ENCODE results near the gene ADD1. TPM values are rescaled to one million over a fixed set of nuclear protein-coding genes. Genes with fewer than 3 reads are reported as not detected.

The ADD1 gene
- total and polyA plus RNA-seq, 2 of the 13 experiments (the other 11 are each of a cell fraction or from before 2014, with no cell fraction given) = 73.9 to 122 TPM

- TF ChIP-seq, protein P1, sequence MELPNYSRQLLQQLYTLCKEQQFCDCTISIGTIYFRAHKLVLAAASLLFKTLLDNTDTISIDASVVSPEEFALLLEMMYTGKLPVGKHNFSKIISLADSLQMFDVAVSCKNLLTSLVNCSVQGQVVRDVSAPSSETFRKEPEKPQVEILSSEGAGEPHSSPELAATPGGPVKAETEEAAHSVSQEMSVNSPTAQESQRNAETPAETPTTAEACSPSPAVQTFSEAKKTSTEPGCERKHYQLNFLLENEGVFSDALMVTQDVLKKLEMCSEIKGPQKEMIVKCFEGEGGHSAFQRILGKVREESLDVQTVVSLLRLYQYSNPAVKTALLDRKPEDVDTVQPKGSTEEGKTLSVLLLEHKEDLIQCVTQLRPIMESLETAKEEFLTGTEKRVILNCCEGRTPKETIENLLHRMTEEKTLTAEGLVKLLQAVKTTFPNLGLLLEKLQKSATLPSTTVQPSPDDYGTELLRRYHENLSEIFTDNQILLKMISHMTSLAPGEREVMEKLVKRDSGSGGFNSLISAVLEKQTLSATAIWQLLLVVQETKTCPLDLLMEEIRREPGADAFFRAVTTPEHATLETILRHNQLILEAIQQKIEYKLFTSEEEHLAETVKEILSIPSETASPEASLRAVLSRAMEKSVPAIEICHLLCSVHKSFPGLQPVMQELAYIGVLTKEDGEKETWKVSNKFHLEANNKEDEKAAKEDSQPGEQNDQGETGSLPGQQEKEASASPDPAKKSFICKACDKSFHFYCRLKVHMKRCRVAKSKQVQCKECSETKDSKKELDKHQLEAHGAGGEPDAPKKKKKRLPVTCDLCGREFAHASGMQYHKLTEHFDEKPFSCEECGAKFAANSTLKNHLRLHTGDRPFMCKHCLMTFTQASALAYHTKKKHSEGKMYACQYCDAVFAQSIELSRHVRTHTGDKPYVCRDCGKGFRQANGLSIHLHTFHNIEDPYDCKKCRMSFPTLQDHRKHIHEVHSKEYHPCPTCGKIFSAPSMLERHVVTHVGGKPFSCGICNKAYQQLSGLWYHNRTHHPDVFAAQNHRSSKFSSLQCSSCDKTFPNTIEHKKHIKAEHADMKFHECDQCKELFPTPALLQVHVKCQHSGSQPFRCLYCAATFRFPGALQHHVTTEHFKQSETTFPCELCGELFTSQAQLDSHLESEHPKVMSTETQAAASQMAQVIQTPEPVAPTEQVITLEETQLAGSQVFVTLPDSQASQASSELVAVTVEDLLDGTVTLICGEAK (IDR thresholded peaks at IDR 0.05) = no peak
- TF ChIP-seq, protein P1 (CRISPR knock-in tag; IDR thresholded peaks at IDR 0.05) = peak; percentile 93
- no peak for TF ChIP-seq IKZF1 (IDR thresholded peaks at IDR 0.05)
- TF ChIP-seq, protein P2, sequence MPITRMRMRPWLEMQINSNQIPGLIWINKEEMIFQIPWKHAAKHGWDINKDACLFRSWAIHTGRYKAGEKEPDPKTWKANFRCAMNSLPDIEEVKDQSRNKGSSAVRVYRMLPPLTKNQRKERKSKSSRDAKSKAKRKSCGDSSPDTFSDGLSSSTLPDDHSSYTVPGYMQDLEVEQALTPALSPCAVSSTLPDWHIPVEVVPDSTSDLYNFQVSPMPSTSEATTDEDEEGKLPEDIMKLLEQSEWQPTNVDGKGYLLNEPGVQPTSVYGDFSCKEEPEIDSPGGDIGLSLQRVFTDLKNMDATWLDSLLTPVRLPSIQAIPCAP (CRISPR knock-in tag; IDR thresholded peaks at IDR 0.05; ENCODE audit: low read depth) = no peak
- no peak for TF ChIP-seq ZNF292 (CRISPR knock-in tag; IDR thresholded peaks at IDR 0.05; ENCODE audit: borderline replicate concordance, low read depth)
- peak; percentile 68; the same call in 1 of the 2 replicates for TF ChIP-seq ZNF276 (CRISPR knock-in tag; IDR thresholded peaks at IDR 0.05; ENCODE audit: low read depth)
- 0 out of 2 replicates have a peak, but pooled peaks have one; percentile 83 for TF ChIP-seq ZNF674 (CRISPR knock-in tag; IDR thresholded peaks at IDR 0.05; ENCODE audit: low read depth)
- TF ChIP-seq ZNF235 (CRISPR knock-in tag; IDR thresholded peaks at IDR 0.05; ENCODE audit: borderline replicate concordance) = peak; percentile 74
- TF ChIP-seq KLF13 (CRISPR knock-in tag; IDR thresholded peaks at IDR 0.05) = peak; percentile 93
- TF ChIP-seq, protein P3, sequence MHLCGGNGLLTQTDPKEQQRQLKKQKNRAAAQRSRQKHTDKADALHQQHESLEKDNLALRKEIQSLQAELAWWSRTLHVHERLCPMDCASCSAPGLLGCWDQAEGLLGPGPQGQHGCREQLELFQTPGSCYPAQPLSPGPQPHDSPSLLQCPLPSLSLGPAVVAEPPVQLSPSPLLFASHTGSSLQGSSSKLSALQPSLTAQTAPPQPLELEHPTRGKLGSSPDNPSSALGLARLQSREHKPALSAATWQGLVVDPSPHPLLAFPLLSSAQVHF (CRISPR knock-in tag; IDR thresholded peaks at IDR 0.05) = peak; percentile 98
- TF ChIP-seq ZNF253 (CRISPR knock-in tag; IDR thresholded peaks at IDR 0.05; ENCODE audit: borderline replicate concordance) = peak; percentile 94
- peak; percentile 99 for TF ChIP-seq ZNF30 (CRISPR knock-in tag; IDR thresholded peaks at IDR 0.05)
- peak; percentile 94 for TF ChIP-seq HDAC1 (CRISPR knock-in tag; IDR thresholded peaks at IDR 0.05)
- peak; percentile 87; the same call in 1 of the 2 replicates for TF ChIP-seq PAWR (CRISPR knock-in tag; IDR thresholded peaks at IDR 0.05; ENCODE audit: borderline replicate concordance)
- peak; percentile 65 for TF ChIP-seq KLF11 (CRISPR knock-in tag; IDR thresholded peaks at IDR 0.05)
Observed at GRCh38 chr4:2963175-2963965, 119.7 kb downstream of the ADD1 start, which contains the start of the genes GRK4 and NOP14 (continued).
